GM18909 (cell line): ENCODE measurements around the gene COL23A1.

ENCODE experiments used
- ATAC-seq: cut with Tn5 transposase; IDR thresholded peaks from one replicate; pipeline ENCODE4 v1.9.1; 2021; ENCODE audit warnings: mild to moderate bottlenecking; ENCODE audit not compliant: unreplicated experiment, poor library complexity

COL23A1 gene

DNA sequence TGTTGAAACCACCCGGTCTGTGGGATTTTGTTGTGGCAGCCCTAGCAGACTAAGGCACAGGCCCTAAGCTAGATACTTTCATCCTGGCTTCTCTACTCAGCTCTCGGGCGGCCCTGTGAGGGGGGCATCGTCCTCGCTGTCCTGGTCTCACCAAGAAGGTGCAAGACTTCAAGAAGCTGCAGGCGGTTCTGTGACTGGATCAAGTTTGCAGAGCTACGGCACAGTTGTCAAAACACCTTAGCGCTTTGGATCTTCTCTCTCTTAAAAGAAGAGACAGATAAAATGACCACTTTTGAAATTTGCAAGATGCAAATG is 238.2 kb downstream of the COL23A1 start:
- ATAC-seq = no peak

DNA sequence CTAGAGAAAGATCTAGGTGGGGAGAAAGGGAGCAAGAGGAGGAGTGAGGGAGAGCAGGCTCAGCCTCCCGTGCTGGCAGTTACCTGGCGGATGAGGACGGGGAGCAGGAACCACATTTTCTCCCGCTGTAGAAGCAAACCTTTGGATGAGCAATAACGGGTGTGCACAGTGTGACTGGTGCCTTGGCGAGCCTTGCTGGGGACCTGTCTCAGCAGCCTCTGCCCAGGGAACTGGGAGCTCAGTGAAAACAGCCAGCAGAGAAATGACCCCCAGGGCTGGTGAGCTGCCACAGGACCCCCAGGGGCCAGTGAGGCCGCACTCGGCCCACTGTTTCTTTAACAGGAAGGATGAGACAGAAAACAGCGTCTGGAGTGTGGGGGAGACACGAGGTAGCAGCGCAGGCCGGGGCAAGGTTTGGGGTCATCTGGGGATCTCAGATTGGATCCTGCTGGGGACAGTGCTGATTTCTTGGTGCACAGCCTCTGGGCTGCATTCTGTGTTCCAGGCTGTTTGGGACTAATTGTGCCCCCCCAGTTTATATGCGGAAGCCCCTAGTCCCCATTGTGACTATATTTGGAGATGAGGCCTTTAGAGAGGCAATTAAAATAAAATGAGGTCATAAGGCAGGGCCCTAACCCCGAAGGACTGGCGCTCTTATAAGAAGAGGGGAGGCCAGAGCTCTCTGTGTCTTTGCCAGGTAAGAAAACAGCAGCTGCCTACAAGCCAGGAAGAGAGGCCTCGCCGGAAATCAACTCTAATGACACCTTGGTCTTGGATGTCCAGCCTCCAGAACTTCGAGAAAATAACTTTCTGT is 238.8 kb downstream of the COL23A1 start:
- no peak for ATAC-seq

DNA sequence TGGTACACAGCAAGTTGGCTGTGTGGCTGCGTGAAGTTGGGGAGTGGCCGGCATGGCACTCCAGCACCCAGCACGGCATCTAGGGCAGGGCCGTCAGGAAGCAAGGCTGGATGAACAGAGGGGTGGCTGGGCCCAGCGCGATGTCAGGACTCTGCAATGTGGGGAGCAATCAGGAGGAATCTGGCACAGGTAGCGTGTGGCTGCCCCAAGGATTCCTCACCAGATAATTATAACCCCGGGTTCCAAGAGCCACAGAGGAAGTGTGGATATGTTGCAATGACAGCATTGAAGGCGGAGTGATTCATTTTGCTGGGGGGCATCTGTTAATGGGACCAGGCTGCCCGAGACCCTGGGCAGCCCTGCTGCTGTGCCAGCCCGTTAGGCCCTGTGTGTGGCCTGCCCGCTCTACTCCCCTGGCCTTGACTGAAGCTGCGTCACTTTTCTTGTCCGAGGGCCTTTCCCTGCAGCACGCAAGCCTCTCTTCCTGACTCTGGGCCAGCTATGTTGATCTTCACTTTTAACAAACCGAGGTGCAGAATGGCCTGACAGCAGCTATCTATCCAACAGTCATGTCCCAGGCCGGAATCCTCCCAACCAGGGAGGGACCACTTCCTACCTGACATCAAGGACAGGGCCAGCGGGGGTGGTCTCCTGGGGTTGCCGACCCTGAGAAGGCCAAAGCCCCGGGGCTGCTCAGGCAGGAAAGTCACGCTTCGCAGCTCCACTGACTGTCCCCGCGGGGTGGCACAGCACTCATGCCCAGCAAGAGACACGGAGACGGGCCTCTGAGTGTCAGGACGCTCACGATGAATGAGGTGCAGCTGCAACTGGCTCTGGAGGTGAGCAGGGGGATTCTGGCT is 239.6 kb downstream of the COL23A1 start:
- no peak for ATAC-seq

DNA sequence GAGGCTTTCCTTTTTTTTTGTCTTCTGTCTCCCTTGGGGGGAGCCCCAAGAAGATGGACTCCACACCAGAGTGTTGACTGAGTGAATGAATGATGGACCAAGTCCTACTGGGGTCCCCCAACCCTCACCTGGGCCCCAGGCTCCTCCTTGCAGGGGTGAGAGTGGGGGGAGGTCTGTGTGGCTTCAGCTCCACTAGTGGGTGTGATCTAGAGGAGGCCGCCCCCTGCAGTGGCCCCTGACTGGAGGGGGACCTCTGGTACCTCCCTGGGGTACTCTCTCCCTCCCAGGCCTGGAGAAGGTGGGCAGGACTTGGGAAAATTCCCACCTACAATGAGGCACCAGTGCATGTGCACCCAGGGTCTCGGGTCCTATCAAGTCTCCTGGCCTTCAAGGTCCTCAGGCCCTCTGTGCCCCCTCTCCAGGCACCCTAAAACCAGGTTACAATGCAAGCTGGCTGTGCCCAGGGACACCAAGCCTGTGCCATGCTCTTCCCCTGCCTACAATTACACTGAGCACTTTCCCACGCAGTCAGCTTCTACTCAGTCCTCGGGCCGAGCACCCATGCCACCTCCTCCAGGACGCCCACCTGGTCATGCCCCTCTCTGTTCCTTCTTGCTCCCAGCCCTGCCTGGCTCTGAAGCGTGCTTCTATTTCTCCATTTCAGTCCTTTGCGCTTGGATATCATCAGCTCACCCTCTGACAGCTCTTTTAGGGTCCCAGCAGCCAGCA is 240.4 kb downstream of the COL23A1 start:
- no peak for ATAC-seq

DNA sequence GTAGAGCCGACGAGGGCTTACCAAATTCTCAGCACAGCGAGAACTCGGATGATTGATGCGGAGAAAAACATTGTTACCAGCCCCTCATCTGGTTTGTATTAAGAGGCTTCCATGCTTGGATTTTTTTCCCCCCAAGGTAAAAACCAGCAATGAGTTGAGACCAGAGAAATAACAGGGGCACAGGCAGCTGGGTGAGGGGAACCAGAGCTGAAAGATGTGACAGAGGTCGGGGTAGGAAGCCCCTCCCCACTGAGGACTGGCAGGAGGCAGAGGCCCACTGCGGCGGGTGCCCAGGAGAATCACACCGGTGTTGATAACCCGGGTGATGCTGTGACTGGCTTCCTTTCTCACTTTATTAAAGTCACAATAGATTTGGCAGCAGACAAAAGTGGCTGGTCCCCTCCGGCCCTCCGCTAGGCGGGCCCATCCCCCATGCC is 241.1 kb downstream of the COL23A1 start:
- ATAC-seq = no peak

DNA sequence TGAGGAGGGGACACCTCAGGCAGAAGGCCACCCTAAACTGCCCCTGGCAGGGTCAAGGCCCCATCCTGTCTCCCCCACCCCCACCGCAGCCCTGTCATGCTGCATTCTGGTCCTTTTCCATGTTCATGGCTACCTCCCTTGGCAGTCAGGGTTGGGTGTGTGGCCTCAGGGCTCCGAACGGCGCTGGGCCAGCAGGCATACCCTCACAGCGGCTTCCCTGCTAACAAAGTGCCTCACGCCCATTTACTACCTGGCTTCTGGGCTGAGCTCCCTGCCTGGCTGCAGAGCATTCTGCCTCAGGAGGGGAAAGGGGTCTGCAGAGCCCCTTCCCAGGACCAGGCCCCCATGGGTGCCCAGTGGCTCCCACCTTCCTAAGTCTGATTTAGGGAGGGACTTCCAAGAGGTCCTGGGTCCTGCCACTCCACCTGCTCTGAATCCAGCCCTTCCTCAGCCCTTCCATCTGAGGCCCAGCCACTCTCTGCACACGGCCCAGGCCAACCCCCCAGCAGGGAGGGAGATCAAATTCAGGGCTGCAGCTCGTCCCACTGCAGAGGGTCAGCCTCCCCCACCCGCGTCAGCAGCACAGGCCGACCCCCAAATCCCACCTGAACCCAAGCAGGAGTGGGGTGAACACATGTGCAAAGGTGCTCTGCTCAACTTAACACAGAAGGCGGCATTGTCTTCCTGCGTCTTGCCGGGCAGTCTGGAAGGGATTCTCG is 241.7 kb downstream of the COL23A1 start:
- no peak for ATAC-seq

DNA sequence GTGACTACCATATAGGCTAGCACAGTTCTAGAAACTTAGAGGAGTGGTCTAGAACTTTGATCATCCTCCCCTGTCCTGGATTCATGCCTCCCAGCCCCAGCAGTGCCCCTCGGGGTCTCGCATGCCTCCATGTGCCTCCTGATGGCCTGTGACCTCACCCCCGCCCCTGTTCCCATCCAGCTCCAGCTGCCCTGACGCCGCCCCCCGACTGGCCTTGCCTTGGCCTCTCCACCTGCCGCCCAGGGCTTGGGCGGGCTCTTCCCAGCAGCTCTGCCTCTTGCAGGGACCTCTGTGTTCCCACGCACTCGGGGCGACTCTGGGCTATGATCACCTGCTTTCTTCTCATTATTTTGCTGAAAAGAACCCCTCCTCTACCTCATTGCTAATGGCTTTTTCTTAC is 242.2 kb downstream of the COL23A1 start:
- ATAC-seq = no peak

DNA sequence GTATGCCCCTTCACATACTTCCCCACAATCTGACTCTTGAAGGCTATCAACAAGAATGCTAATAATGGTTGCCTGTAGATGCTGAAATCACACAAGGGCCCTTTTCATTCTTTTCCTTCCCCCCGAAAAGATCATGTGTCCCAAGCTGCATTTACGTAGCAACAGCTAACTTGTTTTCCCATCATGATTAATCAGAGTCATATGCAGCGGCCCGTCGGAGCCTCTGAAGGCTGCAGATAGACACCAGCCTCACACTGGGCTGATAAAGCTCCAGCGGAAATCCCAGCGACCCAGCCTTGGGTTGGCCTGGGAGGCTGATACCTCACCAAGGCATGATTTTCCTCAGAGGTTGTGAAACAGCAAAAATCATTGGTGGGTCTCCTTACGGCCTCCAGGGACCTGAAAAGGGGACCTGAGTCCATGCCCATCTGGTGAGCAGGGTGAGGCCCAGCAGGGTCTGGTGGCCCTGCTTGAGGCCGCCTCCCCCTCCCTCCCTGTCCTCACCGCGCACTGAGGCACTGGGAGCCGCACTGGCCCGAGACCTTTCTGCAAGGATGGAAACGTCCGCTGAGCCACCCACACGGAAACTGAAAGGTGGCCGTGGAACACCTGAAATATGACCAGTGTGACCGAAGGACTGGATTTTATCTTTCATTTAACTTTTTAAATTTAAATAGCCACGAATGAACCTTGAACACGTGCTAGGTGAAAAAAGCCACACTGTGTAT is 243.4 kb downstream of the COL23A1 start:
- no peak for ATAC-seq

DNA sequence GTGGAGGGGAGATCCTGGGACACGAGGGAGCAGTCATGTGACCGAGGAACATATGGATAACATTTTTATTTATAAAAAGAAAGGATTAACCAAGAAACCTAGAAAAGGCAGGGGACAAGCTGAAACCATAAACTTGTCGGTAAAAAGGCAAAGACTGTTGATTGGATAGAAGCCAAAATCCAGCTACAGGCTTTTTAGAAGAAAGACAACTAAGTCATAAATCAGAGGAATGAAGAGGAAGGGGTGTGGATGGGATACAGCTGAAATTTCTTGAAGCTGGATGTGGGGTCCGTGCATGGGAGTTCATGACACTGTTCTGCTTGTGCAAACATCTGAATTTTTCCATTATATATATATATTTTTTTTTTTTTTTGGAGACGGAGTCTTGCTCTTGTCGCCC is 246.9 kb downstream of the COL23A1 start:
- no peak for ATAC-seq

DNA sequence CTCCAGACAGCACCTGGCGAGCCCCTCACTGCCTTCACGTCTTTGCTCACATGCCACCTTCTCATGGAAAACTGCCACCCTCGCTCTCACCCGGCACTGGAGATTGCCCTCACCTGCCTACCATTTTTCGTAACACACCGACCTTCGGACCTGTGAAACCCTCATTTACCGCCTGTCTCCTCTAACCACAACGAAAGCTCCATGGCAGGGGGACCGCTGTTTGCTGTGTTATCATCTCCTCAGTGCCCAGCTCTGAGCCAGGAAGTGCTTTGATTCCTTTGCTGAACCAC is 248.4 kb downstream of the COL23A1 start:
- no peak for ATAC-seq

DNA sequence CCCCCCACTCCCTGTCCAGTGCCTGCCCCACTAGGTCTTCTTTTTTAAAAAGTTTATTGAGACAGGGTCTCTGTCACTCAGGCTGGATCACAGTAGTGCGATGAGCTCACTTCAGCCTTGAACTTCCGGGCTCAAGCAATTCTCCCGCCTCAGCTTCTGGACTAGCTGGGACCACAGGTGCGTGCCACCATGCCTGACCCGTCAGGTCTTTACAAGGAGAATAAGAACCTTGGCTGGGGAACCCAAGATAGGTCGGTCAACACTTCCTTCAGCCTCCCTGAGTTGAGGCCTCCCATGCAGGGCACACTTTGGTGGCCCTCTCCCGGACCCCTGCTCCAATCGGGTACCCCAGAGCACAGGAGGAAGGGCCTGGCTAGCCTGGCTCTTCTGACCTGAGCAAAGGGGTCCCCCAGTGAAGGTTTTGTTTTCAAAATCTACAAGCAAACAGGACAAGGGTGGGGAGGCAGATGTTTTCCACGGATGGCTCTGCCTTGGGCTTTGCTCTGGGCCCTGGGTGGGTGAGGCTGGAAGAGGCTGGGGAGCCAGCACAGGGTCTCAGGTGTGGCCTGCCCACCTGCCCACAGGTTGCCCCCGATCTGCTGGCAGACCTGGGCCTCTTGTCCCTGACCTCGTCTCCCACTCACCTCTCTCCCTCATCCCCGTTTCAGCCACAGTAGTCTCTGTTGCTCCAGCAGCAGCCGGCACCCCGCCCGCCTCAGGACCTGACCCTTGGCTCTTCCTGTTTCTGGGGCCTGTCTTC is 248.9 kb downstream of the COL23A1 start:
- no peak for ATAC-seq

DNA sequence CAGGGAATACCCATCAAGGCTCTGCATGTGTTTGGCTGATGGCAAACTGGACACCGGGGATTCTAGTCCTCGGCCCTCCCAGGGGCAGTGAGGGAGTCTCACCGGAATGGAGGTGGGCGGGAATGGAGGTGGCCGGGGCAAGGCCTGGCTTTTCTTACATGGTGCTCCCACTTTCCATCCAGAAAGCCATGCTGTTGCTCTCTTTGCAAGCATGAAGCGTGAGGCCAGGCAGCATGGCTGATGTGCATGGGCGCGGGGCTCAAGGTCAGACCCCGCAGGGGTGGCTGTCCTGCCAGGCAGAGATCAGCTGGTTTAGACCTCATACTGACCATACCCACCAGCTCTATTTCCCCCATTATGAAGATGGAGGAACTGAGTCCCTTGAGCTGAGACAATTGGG is 249.6 kb downstream of the COL23A1 start:
- no peak for ATAC-seq

DNA sequence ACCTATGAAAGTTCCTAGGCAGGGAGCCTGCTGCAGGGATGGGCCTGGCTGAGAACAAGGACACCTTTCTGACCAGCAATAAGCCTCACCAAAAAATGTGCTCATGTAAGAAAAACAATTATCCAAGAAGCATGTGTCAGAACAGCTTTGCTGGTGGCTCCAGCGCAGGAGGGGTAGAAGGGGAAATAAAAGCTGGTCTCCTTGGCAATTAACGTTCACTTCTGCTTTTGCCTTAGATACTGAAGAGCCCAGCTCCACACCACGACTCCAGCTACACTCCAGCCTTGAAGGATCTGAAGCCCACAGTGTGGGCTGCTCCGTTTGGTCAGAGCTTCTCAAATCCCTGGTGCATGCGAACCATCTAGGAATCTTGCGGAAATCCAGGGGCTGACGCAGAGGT is 250.0 kb downstream of the COL23A1 start:
- no peak for ATAC-seq

DNA sequence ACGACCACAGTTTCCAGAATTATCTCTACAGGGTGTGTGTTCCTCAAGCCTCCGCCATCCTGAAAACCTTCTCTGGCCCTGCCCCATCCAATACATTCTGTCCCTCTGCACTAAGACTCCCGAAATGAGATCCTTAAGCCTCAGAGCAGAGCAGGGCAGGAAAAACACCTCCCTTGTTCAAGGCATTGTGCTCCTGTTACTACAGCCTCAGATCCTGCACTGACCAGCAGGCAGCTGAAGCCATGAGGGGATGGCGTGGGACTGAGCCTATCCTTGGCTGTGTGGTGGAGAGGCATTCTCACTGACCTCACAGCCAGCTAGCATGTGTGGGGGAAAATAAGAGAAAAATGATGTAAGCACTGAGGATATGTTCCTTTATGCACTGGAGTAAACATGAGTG is 250.9 kb downstream of the COL23A1 start:
- ATAC-seq = no peak

DNA sequence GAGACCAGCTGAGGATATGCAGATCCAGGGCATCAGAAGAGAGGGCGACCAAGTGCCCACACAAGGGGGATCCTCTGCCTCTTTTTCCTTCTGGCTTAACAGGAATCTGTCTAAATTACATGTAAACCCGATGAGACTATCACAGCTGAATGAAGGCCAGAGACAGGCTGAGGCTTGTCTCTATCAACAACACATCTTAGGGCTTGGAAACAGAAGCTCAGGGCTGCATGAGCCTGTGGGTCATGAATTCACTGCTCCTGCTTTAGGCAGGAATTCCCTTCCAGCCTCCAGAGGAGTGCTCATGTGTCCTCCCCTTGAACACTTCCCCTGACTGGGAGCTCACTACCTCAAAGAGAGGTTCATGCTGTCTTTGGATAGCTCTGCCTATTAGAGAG is 251.4 kb downstream of the COL23A1 start:
- no peak for ATAC-seq

DNA sequence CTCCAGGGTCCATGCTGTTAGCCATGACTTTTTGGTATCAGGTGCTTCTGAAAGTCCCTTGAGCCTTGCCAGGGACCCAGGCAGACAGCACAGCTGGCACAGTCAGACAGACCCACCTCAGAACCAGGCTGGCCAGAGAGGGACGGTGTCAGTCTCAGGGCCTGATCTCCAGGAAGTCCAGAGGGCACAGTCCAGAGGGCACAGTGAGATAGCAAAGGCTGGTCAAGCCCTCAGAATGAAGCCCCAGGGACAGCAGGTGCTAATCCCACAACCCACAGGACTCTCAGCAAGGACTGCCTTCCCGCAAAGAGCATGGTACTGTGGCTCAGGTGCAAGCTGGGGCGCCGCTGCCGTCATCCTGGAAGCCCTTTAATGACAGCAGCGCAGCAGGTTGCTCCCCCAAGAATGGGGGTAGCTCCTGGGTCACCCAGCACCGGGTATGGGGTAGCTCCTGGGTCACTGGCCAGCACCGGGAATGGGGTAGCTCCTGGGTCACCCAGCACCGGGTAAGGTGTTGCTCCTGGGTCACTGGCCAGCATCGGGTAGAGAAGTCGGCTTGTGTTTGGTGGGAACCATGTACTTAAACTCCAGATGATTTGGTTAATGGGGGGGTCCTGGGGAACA is 252.0 kb downstream of the COL23A1 start:
- no peak for ATAC-seq

DNA sequence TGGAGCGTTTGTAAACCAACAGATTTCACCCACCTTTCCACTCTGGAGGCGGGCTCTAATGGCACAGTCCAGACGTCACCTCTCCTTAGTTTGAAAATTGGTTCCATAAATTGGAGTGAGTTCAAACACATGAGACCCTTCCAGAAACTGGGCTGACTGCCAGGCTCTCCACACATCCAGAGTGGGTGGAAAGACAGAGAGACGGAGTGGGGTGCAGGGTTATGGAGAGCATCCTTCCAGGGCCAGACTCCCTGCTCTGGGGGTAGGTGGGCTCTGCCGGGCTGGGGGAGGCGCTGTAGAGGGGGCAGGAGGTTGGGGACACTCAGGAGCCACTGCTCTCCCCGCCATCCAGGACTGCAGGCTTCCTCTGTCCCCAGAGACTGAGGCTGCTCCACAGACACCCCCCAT is 252.9 kb downstream of the COL23A1 start:
- ATAC-seq = no peak

DNA sequence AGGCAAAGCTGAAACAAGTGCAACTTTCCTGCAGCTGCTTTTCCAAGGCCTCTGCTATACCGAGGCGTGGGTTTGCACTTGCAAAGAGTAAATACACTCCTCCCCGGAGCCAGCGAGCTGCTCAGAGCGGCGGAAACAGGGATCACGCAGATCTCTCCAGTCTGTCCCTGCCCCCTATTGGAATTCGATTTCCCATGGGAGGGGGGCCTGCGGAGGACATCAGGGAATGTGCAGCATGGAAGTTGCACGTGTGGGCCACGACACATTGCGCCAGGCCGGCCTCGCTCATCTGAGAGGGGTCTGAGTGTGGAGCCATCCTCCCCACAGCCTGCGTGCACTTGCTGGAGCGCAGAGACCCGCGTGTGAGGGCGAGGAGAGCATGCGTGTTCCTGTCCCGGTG is 253.3 kb downstream of the COL23A1 start:
- ATAC-seq = no peak
